HG03175 (cell line): ENCODE measurements around the gene AMZ2.
"Not testable (repeated sequence)": the region's sequence is repeated elsewhere in the genome, so short reads cannot be mapped to it uniquely, and the experiment has no call there.

Experiments used
- ATAC-seq: cut with Tn5 transposase; IDR thresholded peaks from one replicate; pipeline ENCODE4 v1.9.1; 2021; ENCODE audit warnings: mild to moderate bottlenecking, moderate library complexity; ENCODE audit not compliant: unreplicated experiment

AMZ2 gene, protein sequence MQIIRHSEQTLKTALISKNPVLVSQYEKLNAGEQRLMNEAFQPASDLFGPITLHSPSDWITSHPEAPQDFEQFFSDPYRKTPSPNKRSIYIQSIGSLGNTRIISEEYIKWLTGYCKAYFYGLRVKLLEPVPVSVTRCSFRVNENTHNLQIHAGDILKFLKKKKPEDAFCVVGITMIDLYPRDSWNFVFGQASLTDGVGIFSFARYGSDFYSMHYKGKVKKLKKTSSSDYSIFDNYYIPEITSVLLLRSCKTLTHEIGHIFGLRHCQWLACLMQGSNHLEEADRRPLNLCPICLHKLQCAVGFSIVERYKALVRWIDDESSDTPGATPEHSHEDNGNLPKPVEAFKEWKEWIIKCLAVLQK

DNA sequence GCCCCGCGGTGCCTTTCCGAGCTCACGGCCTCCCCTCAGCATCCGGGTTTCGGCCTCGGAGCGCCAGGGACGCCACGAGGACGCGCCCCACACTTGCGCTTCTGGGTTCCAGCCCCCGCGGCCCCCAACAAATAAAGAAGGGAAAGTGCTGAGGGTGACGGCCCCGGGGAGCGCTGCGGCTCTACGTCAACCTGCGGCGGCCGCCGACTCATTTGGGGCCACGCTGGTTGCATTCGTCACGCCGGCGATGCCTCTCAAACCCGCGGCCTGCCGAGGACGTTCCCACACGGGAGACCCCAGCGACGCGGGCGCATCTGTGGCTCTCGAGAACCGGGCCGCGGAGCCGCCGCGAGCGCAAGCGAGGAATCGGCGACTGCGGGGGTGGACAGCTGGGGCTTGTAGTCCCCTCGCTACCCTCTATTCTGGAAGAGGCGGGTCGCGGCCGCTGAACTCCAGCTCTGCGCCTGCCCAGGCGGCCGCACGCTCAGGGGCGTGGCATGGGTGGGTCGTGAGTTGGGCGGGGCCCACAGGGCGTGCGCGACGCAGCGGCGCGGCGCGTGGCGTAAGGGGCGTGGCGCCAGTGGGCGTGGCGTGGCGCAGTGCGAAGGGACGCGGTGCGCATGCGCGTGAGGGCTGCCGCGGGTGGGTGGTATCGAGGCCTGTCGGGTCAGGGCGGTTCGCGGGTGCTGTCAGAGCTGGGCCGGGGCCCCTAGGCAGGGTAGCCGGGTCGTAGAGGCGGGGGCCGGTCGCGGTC is at the start of gene AMZ2:
TSS of gene AMZ2 (plus strand) at position 599 of the 754 bp plus-strand sequence. CDS start 2,145 bp downstream, outside the sequence.
- ATAC-seq, result peak; percentile 92

DNA sequence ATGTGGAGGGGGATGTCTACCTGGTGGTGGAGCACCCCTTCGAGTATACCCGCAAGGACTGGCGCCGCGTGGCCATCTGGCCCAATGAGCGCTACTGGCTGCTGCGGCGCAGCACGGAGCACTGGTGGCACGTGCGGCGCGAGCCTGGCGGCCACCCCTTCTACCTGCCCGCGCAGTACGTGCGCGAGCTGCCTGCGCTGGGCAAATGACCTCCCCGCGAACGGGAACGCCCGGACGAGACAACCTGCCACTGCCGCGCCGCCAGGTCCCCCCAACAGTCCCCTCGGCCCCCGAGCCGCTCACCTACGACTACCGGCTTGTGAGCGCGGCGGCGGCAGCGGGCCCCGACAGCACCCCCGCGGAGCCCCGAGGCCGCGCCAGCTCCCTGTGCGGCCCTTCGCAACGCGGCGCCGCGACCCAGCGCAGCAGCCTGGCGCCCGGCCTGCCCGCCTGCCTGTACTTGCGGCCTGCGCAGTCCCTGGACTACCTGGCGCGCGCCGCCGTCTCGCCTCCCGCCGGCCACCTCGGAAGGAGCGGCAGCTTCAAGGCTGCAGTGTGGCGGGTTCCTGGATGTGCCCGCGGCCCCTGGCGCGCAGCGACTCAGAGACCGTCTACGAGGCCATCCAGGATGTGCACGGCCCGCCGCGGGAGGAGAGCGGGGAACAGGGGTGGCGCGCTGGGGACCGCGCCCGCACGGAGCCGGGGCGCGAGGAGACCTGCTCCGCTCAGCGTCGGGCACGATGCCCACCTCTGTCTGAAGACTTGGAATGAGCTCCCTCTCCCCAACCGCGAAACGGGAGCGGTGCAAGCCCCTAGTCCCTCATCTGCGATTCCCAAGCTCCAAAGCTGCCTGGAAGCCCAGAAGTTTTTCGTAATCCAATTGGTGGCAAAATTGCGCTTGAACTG is 48.7 kb upstream of the AMZ2 start:
- ATAC-seq, result no peak

DNA sequence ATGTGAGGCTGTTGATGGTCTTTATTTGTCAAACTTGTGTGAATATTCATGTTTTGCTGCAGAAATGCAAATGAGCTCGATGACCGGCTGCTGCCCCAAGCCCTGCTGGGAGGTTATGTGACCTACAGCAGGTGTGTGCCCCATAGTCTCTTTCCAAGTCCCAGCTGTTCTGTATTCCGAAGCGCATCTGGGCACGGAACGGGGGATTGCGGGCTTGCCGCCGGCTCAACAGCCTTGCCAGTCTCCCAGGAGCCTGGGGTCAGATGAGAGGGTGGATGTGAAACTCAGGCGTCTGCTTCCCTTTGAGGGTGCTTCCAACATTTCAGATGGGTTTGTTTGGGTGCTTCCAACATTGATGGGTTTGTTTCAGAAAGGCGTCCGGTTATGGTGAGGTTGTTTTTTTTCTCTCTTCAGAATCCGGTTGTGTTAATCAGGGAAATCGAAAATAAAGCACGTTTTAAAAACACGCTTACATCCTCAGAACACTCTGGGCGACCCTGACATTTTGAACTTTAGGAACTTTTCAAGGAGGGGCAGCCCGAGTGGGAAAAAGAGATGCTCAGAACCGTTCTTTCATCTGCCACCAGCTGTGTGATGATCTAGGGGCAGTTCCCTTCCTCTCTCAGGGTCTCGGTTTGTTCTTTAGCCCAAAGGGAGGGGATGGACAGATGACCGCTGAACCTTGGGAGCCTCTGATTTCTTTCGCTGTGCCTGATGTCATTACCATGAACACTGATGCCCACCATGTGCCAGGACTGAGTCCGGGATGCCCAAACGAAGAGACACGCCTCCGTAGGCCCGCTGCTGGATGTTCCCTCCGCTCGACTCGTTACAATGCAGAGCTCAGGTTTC is 47.8 kb upstream of the AMZ2 start:
- ATAC-seq, result no peak

- ATAC-seq, result peak; percentile 39
These were observed 47.0 kb upstream of the AMZ2 start for GRCh38 chr17:68200689-68201417.

- not testable (repeated sequence) for ATAC-seq
These were observed 46.4 kb upstream of the AMZ2 start for GRCh38 chr17:68201418-68201771.

- ATAC-seq, result not testable (repeated sequence)
These were observed 45.5 kb upstream of the AMZ2 start for GRCh38 chr17:68202321-68202720.

GRCh38 chr17:68204736-68205135 is 43.1 kb upstream of the AMZ2 start:
- ATAC-seq, result no peak

GRCh38 chr17:68205251-68205807 is 42.5 kb upstream of the AMZ2 start:
- peak; percentile 84 for ATAC-seq

- ATAC-seq, result peak; percentile 41
These were observed 41.8 kb upstream of the AMZ2 start for GRCh38 chr17:68205808-68206720.

- ATAC-seq, result no peak
These were observed 40.1 kb upstream of the AMZ2 start for GRCh38 chr17:68207651-68208253.

DNA sequence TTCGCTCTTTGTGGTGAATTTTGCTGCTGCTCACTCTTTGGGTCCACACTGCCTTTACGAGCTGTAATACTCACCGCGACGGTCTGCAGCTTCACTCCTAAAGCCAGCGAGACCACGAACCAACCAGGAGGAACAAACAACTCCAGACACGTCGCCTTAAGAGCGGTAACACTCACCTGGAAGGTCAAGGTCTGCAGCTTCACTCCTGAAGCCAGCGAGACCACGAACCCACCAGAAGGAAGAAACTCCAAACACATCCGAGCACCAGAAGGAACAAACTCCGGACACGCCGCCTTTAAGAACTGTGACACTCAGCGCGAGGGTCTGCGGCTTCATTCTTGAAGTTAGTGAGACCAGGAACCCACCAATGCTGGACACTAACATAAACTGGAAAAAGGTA is 39.2 kb upstream of the AMZ2 start:
- ATAC-seq, result not testable (repeated sequence)

GRCh38 chr17:68209191-68209900 is 38.5 kb upstream of the AMZ2 start:
- not testable (repeated sequence) for ATAC-seq

DNA sequence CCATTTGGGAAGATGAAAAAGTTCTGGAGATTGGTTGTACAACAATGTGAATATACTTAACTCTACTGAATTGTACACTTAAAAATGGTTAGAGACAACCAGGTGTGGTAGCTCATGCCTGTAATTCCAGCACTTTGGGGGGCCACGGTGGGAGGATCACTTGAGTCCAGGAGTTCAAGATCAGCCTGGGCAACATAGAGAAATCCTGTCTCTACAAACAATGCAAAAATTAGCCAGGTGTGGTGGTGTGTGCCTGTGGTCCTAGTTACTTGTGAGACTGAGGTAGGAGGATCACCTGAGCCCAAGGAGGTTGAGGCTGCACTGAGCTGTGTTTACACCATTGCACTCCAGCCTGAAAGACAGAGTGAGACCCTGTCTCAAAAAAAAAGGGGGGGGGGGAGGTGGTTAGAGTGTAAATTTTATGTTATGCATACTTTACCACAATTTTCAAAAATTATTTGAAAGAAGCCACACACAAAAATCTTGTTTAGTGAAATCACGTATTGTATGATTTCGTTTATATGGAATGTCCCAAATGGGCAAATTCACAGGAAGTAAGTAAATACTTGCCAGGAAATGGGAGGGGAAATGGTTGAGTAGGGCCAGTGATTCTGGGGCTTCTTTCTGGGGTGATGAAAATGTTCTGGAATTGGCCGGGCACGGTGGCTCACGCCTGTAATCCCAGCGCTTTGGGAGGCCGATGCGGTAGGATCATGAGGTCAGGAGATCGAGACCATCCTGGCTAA is 37.1 kb upstream of the AMZ2 start:
- ATAC-seq, result no peak

- not testable (repeated sequence) for ATAC-seq
These were observed 34.1 kb upstream of the AMZ2 start for GRCh38 chr17:68213428-68214411.

DNA sequence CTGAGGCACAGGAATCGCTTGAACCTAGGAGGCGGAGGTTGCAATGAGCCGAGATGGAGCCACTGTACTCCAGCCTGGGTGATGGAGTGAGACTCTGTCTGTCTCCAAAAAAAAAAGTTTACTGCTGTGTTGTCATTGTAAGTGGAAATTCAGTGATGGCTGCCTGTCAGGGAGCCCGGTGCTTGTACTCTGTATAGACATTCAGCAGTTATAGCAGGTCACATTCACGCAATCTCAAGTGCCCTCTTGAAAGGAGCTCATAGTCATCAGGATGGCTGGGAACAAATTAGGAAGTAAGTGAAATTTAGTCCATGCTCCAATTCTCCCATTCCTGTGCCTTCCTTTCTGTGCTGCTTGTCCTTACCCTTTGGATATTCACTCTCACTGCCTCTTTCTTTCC is 32.4 kb upstream of the AMZ2 start:
- not testable (repeated sequence) for ATAC-seq
